K562 (cell line): Measurements from ENCODE around the gene RGS9. TPM values are rescaled to one million over a fixed set of nuclear protein-coding genes. Genes with fewer than 3 reads are reported as not detected.

ENCODE experiments used
- GATA2 ChIP-seq: sonication (generic); formaldehyde crosslinking; IDR thresholded peaks from 2 replicates; pipeline ENCODE4 v1.4.0; 2020; ENCODE audit warnings: mild to moderate bottlenecking, missing genetic modification reagents
- GATAD2B ChIP-seq: fragments of 450-650 bp; IDR thresholded peaks from 2 replicates; pipeline ENCODE4 v1.6.1; 2017; ENCODE audit warnings: mild to moderate bottlenecking, borderline replicate concordance
- HLTF ChIP-seq: fragments of 450-650 bp; IDR thresholded peaks from 2 replicates; pipeline ENCODE4 v1.6.1; 2016
- JUND ChIP-seq, 2 experiments: IDR thresholded peaks; 2 replicates in 1 of 2; 3 replicates in 1 of 2; pipeline ENCODE4 v1.6.1; 2011; ENCODE audit warnings: borderline replicate concordance in 2 of 2, low read depth in 2 of 2, low read length in 2 of 2, improper control_type of control experiment in 1 of 2, missing biosample characterization in 1 of 2, missing genetic modification characterization in 1 of 2, missing genetic modification reagents in 1 of 2
- KDM1A ChIP-seq, 2 experiments: fragments of 450-650 bp; IDR thresholded peaks; 2 replicates each; pipeline ENCODE4 v1.6.1; 2016; ENCODE audit warnings: mild to moderate bottlenecking in 2 of 2
- NCOA1 ChIP-seq: fragments of 450-650 bp; IDR thresholded peaks from 2 replicates; pipeline ENCODE4 v1.6.1; 2016; ENCODE audit warnings: low read depth
- NFIX ChIP-seq: fragments of 250-450 bp; sonication (Bioruptor Pico); IDR thresholded peaks from 2 replicates; pipeline ENCODE4 v1.4.0; 2020; ENCODE audit warnings: low read depth, mild to moderate bottlenecking, moderate library complexity
- NR3C1 ChIP-seq: sonication (generic); formaldehyde crosslinking; IDR thresholded peaks from 2 replicates; pipeline ENCODE4 v1.8.1; 2022; ENCODE audit warnings: missing genetic modification reagents
- PHF8 ChIP-seq: fragments of 200-600 bp; sonication (generic); IDR thresholded peaks from 2 replicates; pipeline ENCODE4 v1.6.1; 2012; ENCODE audit warnings: mixed run types, mild to moderate bottlenecking, inconsistent platforms, low read length, moderate library complexity, borderline replicate concordance
- POLR3A ChIP-seq: IDR thresholded peaks from 2 replicates; pipeline ENCODE4 v1.6.1; 2011; ENCODE audit warnings: borderline replicate concordance, mild to moderate bottlenecking, moderate library complexity; ENCODE audit not compliant: insufficient read length, insufficient read depth; ENCODE audit errors: extremely low read depth
- RAD21 ChIP-seq, 2 experiments: fragments of 250-450 bp in 1 of 2; fragments of 450-650 bp in 1 of 2; sonication (Bioruptor Pico) in 1 of 2; formaldehyde crosslinking in 1 of 2; IDR thresholded peaks in 1 of 2; conservative IDR thresholded peaks in 1 of 2; 2 replicates each; pipeline versions ENCODE4 v1.4.0 to v1.8.0; 2020 to 2022; ENCODE audit warnings: mild to moderate bottlenecking in 2 of 2, moderate library complexity in 1 of 2
- SRSF7 ChIP-seq: fragments of 200-400 bp; formaldehyde crosslinking; optimal IDR thresholded peaks from 2 replicates; pipeline ENCODE3; 2017; ENCODE audit warnings: mild to moderate bottlenecking, low read depth, low read length
- STAT5B ChIP-seq: fragments of 250-450 bp; sonication (Bioruptor Pico); IDR thresholded peaks from 2 replicates; pipeline ENCODE4 v1.8.0; 2021; ENCODE audit warnings: mild to moderate bottlenecking, inconsistent platforms
- TCF7 ChIP-seq: sonication (generic); IDR thresholded peaks from 2 replicates; pipeline ENCODE4 v1.6.1; 2016; ENCODE audit warnings: antibody characterized with exemption, borderline replicate concordance
- THAP7 ChIP-seq: fragments of 250-450 bp; sonication (Bioruptor Pico); IDR thresholded peaks from 2 replicates; pipeline ENCODE4 v1.5.0; 2021
- VEZF1 ChIP-seq: fragments of 200-800 bp; sonication (Bioruptor generic); IDR thresholded peaks from 2 replicates; pipeline ENCODE4 v1.6.1; 2017; ENCODE audit warnings: missing genetic modification characterization, missing compliant biosample characterization
- ZBTB7A ChIP-seq: IDR thresholded peaks from 2 replicates; pipeline ENCODE4 v1.6.1; 2011; ENCODE audit warnings: low read depth, mild to moderate bottlenecking, low read length, moderate library complexity, borderline replicate concordance; ENCODE audit not compliant: control insufficient read depth
- ZFP36 ChIP-seq: fragments of 150-350 bp; IDR thresholded peaks from 2 replicates; pipeline ENCODE4 v1.6.1; 2018; ENCODE audit warnings: low read length, low read depth; ENCODE audit not compliant: partially characterized antibody
- ZNF445 ChIP-seq: fragments of 250-450 bp; sonication (Bioruptor Pico); IDR thresholded peaks from 2 replicates; pipeline ENCODE4 v1.4.0; 2020; ENCODE audit warnings: low read depth, mild to moderate bottlenecking, moderate library complexity
- ZNF583 ChIP-seq: fragments of 250-450 bp; sonication (Bioruptor Pico); IDR thresholded peaks from 2 replicates; pipeline ENCODE4 v1.4.0; 2020
- ZNF668 ChIP-seq: fragments of 250-450 bp; sonication (Bioruptor Pico); IDR thresholded peaks from 2 replicates; pipeline ENCODE4 v1.8.0; 2022; ENCODE audit warnings: mild to moderate bottlenecking, inconsistent platforms
- ZNF696 ChIP-seq: fragments of 250-450 bp; sonication (Bioruptor Pico); conservative IDR thresholded peaks from 2 replicates; pipeline ENCODE4 v1.4.0; 2020; ENCODE audit warnings: mild to moderate bottlenecking, moderate library complexity
- ZSCAN29 ChIP-seq: fragments of 450-650 bp; IDR thresholded peaks from 2 replicates; pipeline ENCODE4 v1.6.1; 2017
- polyA plus RNA-seq, 8 experiments: library from polyadenylated mRNA; depleted of rRNA in 4 of 8; stranded (reverse) in 5 of 8; unstranded in 3 of 8; fragments of >200 nt; fragmentation: Nextera tagmentation in 2 of 8; fragmentation: Illumina TruSeq in 1 of 8; extraction: Ambion mirVana in 2 of 8; extraction: Trizol in 1 of 8; gene quantifications; 2 replicates each; pipeline versions ENCODE4 v1.2.1 to v1.2.3, GENCODE V29; 2011 to 2014; ENCODE audit warnings: inconsistent platforms in 1 of 8, missing spikeins in 1 of 8
- total RNA-seq, 7 experiments: library from RNA; depleted of rRNA in 6 of 7; stranded (reverse); fragments of >200 nt in 6 of 7; fragmentation: Illumina TruSeq in 2 of 7; extraction: Trizol in 2 of 7; gene quantifications; 2 replicates each; pipeline versions ENCODE4 v1.2.1 to v1.2.3, GENCODE V29; 2011 to 2021; ENCODE audit warnings: low replicate concordance in 1 of 7
- TF ChIP-seq, protein P1 (sequence below): sonication (generic); formaldehyde crosslinking; IDR thresholded peaks from 2 replicates; pipeline ENCODE4 v1.8.0; 2022; ENCODE audit warnings: mild to moderate bottlenecking, missing genetic modification reagents

Gene RGS9
- total and polyA plus RNA-seq, 9 of the 15 experiments (the other 6 are each of a cell fraction or from before 2014, with no cell fraction given), result 0.18 to 1.4 (median 0.55) TPM

DNA sequence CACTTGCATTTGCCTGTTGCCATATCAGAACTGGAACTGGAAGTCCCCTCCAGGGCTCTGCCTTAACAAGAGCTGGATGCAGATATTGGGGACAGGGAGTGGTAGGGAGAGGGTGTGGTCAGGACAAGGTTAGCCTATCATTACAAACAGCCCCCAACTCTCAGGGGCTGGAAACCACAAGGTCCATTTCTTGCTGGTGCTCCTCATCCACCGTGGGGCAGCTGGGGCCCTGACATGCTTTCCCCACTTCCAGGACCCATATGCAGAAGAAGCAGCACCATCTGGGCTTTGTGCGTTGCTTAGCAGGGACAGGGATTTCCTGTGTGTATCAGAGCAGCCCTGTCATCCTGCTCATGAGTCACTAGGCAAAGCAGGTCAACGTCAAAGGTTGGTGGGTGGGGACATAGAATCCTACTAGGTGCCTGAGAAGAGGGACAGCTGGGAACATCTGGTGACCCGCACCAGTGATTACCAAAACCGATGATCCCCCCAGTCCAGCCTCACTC is 26.9 kb downstream of the RGS9 start (continued):
- TF ChIP-seq, protein P1, sequence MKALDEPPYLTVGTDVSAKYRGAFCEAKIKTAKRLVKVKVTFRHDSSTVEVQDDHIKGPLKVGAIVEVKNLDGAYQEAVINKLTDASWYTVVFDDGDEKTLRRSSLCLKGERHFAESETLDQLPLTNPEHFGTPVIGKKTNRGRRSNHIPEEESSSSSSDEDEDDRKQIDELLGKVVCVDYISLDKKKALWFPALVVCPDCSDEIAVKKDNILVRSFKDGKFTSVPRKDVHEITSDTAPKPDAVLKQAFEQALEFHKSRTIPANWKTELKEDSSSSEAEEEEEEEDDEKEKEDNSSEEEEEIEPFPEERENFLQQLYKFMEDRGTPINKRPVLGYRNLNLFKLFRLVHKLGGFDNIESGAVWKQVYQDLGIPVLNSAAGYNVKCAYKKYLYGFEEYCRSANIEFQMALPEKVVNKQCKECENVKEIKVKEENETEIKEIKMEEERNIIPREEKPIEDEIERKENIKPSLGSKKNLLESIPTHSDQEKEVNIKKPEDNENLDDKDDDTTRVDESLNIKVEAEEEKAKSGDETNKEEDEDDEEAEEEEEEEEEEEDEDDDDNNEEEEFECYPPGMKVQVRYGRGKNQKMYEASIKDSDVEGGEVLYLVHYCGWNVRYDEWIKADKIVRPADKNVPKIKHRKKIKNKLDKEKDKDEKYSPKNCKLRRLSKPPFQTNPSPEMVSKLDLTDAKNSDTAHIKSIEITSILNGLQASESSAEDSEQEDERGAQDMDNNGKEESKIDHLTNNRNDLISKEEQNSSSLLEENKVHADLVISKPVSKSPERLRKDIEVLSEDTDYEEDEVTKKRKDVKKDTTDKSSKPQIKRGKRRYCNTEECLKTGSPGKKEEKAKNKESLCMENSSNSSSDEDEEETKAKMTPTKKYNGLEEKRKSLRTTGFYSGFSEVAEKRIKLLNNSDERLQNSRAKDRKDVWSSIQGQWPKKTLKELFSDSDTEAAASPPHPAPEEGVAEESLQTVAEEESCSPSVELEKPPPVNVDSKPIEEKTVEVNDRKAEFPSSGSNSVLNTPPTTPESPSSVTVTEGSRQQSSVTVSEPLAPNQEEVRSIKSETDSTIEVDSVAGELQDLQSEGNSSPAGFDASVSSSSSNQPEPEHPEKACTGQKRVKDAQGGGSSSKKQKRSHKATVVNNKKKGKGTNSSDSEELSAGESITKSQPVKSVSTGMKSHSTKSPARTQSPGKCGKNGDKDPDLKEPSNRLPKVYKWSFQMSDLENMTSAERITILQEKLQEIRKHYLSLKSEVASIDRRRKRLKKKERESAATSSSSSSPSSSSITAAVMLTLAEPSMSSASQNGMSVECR (CRISPR knock-in tag), result no peak
- TF ChIP-seq POLR3A, result no peak
- no peak for TF ChIP-seq THAP7 (CRISPR knock-in tag)
- TF ChIP-seq JUND (IDR thresholded peaks at IDR 0.05; ENCODE audit: borderline replicate concordance, low read depth, low read length), result peak; percentile 90
- TF ChIP-seq JUND (tag; IDR thresholded peaks at IDR 0.05; ENCODE audit: borderline replicate concordance, low read depth, low read length), result peak; percentile 54; the same call in 1 of the 3 replicates
- no peak for TF ChIP-seq ZNF668 (CRISPR knock-in tag)
- TF ChIP-seq NCOA1, result no peak
- peak; percentile 16 to 49; a peak in 2 of 4 replicates for TF ChIP-seq KDM1A (IDR thresholded peaks at IDR 0.05)
- TF ChIP-seq STAT5B (CRISPR knock-in tag), result no peak
- TF ChIP-seq RAD21 (CRISPR knock-in tag; conservative IDR thresholded peaks at IDR 0.05 in 1 of 2, IDR thresholded peaks at IDR 0.05 in 1 of 2), result no peak
- TF ChIP-seq GATAD2B, result no peak
- TF ChIP-seq ZNF583 (CRISPR knock-in tag), result no peak
- TF ChIP-seq VEZF1, result no peak
- TF ChIP-seq NFIX (CRISPR knock-in tag), result no peak
- no peak for TF ChIP-seq ZNF445 (CRISPR knock-in tag)
- no peak; the same call in 1 of the 2 replicates for TF ChIP-seq PHF8
- TF ChIP-seq GATA2, result no peak
- TF ChIP-seq ZNF696, result no peak
- no peak for TF ChIP-seq HLTF
- TF ChIP-seq ZBTB7A, result no peak
- no peak for TF ChIP-seq ZFP36
- no peak for TF ChIP-seq ZSCAN29
- TF ChIP-seq SRSF7, result no peak
- no peak for TF ChIP-seq TCF7
- TF ChIP-seq NR3C1, result no peak
